ENCODE results near the gene FOXO6.
"Not testable (repeated sequence)": the region's sequence is repeated elsewhere in the genome, so short reads cannot be mapped to it uniquely, and the experiment has no call there.

The FOXO6 gene

DNA sequence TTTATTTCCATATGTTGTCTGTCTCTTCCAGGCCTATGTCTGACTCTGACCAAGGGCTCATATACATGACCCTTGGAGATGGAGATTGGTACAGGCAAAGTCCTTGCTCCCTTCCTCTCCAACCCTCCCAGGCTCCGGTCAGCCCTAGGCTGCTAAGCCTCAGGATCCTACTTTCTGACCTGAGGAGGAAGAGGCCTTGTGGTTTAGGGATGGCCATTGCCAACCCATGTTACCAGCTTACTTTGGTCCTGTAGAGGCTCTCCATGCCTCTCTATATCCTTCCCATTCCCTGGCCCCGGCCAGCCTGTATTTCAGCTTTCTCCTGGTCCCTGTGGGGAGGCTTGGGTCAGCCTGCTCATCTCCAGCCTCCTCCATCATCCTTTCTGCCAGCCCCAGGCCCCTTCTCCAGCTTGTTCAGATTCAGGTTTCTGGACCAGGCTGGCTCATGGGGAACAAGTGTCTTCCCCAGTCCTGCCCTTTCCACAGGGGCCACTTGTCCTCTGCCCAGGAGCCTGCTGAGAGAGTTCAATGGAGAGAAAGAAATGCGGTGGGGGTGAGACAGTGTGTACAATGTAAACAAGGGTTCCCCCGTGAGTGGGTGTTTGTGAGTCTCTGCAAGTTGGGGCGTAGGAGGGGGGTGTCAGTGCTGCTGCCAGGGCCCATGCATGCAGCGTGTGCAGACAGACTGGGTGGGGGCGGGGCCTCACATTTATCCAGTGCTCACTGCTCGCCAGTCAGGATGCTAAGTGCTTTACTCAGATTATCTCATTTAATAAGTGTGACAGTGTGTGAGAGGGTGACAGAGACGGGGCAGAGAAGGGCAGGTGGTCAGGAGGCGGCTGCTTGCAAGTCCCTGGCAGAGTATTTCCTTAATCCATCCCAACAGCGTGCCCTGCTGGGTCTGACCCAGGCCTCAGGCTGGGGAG lies 31.3 kb upstream of the FOXO6 start:
- DNase-seq = no peak

DNA sequence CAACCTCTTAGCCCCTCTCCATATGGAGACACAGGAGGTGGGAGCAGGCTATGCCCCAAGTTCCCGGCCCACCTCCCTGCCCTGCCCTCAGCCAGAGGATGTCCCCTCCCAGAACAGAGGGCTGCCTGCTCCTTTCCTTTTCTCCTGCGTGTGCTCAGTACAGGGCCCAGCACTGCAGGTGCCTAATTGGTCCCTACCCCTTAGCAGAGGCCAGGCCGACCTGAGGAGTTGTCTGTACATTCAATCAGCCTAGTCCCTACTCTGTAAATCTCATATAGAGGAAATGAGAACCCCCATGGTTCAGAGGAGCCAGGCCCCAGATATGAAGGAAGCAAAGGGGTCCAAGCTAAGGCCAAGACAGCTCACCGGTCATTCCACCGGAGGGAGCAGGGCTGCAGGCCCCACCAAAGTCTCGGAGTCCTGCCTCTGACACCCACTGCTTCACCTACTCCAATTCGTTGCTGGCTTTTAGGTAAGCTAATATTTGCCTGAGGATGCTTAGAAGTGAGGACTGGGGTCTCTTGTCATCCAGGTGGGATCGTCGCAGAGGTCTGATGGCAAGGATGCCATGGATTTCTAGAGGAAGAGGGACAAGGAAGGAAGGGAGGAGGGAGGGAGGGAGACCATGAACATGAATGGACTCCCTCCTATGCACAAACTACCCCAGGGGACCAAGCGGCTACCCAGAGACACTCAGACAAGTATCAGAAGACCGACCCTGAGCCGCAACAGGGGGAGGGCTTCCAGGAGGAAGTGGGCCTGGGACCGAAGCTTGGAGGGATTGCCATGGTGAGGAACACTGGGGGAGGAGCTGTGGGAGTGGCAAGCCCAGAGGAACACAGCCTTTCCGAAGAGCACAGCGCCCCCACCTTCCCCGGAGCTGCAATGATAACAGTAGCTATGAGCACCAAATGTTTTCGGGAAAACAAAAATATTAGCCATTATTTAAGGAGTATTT lies 30.4 kb upstream of the FOXO6 start:
- DNase-seq = no peak

DNA sequence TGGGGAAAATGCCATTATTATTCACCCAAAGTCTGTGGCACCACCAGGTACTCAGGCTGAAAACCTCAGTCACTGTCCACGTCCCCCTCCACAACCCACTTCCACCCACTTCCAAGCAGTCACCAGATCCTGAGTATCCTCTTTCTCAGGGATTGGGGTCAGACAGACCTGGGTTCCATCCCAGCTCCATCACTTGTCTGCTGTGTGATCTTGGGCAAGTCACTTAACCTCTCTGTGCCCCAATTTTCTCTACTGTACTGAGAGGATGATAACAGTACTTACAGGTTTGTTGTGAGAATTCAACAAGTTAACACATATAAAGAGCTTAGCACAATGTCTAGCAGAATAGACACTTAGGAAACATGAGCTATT lies 29.7 kb upstream of the FOXO6 start:
- no peak for DNase-seq

DNA sequence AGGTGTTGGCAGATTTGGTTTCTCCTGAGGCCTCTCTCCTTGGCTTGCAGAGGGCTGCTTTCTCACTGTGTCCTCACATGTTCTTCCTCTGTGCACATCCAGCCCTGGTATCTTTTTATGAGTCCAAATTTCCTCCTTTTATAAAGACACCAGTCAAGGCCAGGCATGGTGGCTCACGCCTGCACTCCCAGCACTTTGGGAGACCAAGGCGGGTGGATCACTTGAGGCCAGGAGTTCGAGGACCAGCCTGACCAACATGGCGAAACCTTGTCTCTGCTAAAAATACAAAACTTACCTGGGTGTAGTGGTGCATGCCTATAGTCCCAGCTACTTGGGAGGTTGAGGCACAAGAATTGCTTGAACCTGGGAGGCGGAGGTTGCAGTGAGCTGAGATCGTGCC lies 29.1 kb upstream of the FOXO6 start:
- not testable (repeated sequence) for DNase-seq

DNA sequence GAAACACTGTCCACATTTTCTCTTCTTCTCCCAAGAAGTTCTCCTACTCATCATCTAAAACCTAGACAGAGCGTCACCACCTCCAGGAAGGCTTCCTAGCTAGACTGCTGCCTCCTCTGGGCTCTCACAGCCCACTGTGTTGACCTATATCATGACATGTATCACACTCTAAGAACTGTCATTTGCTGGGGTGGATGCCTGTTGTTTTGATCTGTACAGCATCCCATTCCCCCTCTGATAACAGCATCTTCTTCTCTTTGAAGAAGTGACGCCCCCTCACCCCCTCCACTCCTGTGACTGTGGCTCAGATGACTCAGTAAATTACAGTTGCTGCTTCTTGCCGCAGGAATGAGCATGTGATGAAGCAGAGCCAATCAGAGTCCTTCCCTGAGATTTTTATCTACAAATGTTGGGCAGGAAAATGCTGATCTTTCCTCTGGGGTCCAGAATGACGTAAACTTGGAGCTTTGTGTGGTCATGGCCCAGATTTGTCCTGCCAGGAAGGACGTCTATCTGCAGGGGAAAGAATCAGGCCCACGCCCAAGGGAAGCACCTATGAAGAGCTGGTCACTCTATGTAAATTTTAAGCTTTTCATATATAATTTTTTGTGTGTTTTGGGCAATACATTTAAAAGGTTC lies 28.0 kb upstream of the FOXO6 start:
- DNase-seq = no peak

DNA sequence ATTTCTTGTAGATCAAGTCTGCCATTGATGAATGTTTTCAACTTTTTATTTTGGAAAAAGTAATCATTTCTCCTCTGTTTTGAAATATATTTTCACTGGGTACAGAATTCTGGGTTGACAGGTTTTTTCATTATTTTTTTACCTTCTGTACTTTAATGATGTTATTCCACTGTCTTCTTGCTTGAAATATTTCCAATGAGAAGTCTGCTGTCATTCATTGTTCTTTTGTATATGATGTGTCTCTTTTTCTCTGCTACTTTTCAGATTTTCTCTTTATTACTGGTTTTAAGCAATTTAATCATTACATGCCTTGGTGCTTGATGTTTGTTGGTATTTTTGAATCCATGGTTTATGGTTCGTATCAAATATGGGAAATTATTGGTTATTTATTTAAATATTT lies 22.4 kb upstream of the FOXO6 start:
- DNase-seq = no peak

DNA sequence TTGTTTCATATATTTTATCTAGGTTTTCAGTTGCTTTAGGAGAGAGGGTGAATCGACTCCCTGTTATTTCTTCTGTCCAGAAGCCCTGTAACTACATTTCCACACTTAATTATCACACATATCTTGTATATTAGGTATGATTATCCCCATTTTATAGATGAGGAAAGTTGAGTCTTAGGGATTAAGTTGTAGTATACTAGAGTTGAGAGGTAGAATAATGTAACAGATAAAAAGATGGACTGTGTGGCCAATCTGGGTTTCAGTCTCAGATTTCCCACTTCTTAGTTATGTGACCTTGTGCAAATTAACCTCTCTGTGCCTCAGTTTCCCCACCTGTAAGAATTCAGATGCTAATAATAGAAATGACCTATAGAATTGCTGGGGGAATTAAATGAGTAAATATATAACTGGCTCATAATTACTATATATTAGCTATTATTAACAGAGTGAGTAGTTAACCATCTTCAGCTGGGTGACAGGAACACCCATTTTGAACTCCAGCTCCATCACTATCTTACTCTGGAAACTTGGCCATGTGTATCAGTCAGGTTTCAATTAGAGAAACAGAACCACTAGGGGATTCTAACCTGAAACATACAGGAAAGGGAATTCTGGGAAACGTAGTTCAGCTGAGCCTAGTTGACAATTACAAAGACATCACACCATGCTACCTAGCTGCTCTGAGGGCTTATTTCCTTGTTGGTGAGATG lies 20.4 kb upstream of the FOXO6 start:
- DNase-seq = no peak

DNA sequence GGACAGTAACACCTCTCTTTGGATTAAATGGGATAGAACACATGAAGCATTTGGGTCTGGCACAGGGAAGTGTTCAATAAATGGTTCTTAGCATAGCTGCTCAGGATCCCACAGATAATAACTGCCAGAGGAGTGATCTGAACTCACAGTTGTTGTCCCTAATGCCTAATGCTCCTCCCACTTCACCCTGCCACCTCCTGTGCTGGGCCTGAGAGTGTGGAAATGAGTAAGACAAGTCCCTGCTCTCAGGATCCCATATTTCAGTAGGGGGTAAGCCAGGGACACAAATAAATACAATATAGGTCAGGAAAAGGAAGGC lies 19.9 kb upstream of the FOXO6 start:
- DNase-seq = no peak

DNA sequence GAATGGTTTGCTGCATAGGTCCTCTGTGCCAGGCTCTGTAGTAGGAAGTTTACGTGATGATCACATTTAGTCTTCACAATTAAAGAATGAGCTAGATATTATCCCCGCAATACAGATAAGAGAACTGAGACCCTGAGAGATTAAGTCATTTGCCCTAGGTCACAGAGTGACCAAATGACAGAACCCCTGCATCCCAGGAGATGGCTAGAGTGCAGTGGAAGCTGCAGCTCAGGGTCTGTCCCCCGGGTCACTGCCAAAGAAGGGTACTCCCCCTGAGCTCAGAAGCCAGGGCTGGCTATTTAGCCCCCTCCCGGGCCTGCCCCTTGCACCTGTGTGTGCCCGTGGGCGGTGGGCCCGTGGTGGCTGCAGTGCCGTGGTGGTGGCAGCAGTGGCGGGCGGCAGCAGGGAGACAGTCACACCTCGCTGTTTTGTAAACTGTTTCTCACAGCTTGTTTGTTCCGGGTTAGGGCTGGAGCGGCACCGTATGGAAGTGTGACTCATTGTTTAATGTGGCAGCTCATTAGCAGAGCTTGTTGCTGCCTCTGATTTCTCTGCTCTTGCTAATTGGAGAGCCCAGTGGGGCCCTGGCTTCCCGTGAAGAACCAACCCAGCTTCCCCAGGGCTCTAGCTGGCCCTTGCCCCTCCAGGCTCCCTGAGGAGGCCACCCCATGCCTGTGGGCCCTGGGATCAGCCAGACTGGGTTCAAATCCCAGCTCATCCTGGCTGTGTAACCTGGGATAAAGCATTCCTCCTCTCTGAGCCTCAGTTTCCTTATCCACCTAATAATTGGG lies 19.3 kb upstream of the FOXO6 start:
- no peak for DNase-seq

DNA sequence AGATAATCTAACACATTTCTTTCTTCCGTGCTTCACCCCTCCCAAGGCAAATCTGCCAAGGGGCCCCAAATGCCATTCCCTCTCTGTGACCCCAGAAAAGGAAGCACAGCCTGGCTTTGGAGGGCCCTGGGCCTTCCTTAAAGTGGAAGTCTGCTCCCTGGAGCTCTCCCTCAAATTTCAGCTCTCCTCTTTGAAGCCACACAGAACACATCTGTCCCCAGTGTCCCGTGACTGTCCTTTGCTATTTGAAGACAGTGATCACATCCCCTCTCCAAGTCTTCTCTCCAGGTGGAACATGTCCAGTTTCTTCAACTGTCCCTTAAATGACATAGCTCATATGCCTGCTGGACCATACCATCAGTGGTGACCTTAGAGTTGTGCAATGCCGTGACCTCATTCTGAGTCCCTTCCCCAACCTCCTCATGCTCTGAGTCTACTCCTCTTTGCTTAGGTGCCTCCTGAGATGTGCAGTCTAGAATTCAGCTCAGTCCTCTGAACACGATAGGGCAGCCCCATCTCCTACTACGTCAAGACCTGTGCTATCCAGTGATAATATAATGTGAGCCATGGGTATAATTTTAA lies 18.4 kb upstream of the FOXO6 start:
- no peak for DNase-seq

DNA sequence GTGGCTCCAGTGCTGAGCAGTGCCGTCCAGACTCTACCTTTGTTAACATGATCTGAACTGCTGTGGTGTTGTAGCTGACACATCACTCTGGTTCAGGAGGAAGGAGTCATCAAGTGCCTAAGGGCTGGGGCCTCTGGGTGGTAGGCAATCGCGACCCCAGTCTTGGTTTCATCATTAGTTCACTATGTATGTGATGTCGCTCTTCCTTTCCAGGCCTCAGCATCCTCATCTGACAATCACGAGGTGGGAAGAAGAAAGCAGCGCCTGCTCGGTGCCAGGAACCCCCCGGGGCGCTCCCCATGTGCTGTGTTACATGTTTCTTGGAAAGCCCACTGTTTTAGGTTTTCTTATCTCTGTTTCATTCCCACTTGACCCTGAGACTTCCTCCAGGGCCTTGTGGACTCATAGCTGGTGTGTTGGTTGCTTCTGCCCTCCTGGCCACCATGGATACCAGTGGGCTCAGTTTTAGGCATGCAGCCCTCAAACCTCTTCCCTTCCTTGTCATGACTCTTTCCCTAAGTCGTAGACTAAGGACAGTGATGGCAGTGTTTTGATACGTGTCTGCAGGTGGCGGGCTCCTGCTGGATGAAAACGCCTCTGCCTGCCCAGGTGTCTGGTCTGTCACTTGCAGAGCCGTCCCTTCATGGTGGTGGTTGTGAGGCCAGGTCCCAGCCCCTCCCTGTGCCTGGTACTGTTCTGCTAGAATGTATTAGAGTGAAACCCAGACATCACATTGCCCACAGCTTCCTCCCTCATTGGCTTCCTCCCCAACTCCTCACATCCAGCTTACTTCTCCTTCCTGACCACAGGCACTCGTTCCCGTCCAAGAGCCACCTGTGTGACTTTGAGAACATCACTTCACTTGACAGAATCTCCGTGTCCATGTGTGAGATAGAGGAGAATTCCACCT lies 17.2 kb upstream of the FOXO6 start:
- no peak for DNase-seq

DNA sequence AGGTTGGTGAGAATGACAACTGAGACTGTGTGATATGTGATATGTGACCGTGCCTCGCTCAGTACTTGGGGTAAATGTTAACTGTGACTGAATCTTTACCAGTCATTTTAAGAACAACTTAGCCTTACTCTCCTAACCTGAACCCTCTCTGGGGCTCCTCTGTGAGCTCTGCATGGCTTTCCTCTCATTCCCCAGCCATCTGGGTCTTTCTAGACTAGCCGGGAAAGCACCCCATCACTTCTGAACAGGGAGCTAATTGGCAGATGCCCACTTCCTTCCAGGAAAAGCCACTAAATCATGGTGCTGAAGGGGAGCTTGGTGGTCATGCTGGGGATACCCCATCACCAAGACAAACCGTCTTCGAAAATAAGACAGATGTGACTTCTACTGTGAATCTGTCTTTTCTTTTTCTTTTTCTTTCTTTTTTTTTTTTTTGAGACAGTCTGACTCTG lies 16.5 kb upstream of the FOXO6 start:
- no peak for DNase-seq

DNA sequence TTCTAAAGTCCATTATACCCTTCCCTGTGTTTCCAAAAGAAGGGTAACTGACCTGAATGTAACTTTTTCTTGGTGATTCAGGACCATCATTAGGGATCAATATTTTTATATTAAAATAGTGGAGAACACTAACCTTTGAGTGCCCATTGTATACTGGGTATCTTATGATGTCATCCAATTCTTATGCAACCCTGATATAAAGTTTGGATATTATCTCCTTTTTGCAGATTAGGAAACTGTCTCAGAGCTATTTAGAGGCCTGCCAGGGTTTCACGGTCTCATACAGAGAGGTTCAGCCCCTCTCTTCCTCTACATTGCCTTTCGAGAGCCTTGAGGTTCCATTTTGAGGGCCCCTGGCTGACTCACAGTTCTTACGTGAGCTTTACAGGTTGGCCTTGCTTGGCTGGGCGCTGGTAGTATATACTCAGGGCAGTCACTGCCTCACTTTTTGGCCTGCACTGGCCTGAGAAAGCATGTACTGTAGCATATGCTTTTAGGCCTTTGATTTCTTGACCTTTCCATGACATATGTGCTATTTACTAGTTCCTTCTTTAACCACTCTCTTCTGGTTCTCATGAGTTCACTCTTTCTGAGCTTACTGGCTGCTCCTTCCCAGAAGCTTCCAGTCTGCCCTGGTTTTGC lies 15.7 kb upstream of the FOXO6 start:
- no peak for DNase-seq

DNA sequence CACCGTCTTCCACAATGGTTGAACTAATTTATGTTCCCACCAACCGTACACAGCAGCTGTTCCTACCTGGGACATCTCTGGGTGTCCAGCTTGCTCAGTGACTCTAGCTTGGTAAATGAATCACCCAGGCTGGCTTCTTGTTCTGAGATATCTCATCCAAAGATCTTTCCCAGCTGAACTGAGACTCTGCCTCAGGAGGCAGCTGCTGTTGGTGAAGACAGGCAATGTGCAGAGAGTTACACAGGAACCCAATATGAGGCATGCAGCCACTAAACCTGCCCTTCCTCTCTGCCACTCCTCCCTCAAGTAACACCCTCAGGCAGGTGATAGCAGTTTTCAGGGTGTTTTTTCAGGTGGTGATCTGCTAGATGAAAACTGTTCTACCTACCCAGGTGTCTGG lies 14.0 kb upstream of the FOXO6 start:
- DNase-seq = no peak

DNA sequence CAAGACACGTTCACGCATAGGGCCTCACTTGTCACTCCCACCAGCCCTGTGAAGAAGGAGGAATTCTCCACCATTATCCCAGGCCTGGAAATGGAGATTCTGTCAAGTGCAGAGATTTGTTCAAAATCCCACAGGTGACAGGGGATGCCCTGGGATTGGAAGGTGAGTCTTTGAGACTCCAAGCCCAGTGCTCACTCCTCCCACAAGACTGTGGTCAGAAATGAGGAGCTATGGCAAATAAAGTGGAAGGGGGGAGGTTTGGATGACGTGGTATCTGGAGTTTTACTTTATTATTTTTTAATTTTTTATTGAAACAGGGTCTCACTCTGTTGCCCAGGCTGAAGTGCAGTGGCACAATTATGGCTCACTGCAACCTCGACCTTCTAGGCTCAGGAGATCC lies 12.8 kb upstream of the FOXO6 start:
- no peak for DNase-seq

DNA sequence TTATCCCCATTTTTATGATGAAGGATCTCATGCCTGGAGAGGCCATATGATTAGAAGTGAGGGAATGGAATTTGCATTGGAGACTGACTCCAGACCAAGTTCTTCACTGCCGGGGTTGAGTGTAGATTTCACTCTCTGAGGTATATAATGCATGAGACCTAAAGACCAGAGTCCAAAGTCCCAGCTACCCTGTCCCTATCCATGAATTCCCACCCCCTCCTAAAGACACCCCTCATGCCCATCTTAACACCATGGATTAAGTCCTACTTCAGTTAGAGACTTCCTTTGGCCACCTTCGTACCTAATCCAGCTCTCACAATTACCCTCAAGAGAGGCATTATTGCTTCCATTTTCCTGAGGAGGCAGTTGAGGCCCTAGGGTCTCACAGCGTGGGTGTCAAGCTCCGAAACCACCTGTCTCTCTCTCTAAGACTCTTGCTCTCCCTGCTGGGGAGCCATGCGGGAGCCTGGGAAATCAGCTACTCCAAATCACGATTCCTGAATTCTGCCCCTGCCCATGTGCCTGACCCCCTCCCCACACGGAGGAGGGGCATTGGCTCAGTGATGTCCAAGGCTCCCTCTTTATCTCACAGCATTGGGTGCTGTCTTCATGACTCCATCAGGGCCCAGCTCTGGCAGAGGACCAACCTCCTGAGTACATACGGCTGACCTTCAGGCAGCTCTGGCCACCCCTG lies 11.7 kb upstream of the FOXO6 start:
- no peak for DNase-seq

DNA sequence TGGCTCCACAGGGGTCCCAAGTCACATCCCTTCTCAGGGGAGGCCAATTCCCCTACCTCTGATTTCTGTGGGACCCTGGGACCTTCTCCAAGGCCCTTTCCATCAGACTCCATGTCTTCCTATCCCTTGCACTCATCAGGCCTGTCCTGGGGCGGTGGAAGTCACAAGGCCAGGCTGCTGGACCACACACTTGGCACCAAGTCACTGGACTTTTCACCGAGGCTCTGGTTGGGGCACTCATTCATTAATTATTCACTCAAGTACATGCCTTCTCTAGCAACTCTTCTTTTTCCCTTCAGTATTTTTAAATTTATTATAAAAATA lies 11.2 kb upstream of the FOXO6 start:
- no peak for DNase-seq

DNA sequence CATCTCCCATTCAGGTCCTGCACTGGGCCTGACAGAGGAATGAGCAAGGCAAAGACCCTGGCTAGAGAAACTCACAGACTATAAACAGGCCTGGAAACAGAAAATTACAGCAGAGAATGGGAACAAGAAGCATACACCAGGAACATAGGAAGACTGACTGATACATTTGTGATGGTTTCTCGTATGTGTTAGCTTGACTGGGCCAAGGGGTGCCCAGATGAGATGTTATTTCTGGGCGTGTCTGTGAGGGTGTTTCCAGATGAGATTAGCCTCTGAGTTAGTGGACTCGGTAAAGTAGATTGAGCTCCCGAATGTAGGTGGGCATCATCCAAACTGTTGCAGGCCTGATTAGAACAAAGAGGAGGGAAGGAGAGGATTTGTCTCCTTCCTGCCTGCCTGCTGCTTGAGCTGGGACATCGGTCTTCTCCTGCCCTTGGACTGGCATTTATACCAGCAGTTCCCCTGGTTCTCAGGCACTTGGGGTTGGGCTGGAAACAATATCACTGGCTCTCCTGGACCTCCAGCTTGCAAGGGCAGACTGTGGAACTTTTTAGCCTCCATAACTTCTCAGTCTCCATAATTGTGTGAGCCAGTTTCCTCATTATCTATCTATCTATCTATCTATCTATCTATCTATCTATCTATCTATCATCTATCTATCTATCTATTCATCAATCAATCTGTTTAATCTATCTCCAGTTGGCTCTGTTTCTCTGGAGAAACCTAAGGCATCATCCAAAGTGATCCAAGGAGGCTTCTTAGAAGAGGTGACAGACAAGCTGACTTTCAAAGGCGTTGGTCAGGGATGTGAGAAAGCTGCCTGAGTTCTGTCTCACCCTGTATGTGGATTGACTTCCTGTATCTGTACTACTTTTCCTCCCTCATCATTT lies 9.7 kb upstream of the FOXO6 start:
- no peak for DNase-seq
